ENCODE results near the gene IRGQ.
A peak's percentile ranks its signal among the peaks of the same experiment; 100 is the strongest.

IRGQ gene

DNA sequence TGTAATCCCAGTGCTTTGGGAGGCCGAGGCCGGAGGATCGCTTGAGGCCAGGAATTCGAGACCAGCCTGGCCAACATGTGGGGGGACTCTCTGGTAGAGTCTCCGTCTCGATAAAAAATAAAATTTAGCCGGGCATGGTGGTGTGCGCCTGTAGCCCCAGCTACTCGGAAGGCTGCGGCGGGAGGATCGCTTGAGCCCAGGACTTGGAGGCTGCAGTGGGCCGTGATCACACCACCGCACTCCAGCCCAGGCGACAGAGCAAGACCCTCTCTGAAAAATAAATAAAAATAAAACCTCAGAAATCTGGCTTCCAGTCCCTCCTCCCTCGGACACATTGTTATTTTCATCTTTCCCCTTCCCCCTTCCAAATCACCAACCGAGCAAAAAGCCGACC, 332 bp downstream of the IRGQ start (continued):
- TF ChIP-seq, protein P1, sequence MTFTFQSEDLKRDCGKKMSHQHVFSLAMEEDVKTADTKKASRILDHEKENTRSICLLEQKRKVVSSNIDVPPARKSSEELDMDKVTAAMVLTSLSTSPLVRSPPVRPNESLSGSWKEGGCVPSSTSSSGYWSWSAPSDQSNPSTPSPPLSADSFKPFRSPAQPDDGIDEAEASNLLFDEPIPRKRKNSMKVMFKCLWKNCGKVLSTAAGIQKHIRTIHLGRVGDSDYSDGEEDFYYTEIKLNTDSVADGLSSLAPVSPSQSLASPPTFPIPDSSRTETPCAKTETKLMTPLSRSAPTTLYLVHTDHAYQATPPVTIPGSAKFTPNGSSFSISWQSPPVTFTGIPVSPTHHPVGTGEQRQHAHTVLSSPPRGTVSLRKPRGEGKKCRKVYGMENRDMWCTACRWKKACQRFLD (tag by site-specific recombination; IDR thresholded peaks at IDR 0.05): no peak
- TF ChIP-seq, protein P2, sequence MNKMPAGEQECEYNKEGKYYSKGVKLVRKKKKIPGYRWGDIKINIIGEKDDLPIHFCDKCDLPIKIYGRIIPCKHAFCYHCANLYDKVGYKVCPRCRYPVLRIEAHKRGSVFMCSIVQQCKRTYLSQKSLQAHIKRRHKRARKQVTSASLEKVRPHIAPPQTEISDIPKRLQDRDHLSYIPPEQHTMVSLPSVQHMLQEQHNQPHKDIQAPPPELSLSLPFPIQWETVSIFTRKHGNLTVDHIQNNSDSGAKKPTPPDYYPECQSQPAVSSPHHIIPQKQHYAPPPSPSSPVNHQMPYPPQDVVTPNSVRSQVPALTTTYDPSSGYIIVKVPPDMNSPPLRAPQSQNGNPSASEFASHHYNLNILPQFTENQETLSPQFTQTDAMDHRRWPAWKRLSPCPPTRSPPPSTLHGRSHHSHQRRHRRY (tag by site-specific recombination; IDR thresholded peaks at IDR 0.05): peak; percentile 53; the same call in 1 of the 2 replicates
- TF ChIP-seq SCRT2 (tag by site-specific recombination; IDR thresholded peaks at IDR 0.05) (peak; percentile 59; the same call in 1 of the 2 replicates), MZF1 (tag by site-specific recombination; IDR thresholded peaks at IDR 0.05; ENCODE audit: borderline replicate concordance) (0 out of 2 replicates have a peak, but pooled peaks have one; percentile 11), ZNF561 (tag by site-specific recombination; IDR thresholded peaks at IDR 0.05; ENCODE audit: borderline replicate concordance) (peak; percentile 11; the same call in 1 of the 2 replicates), ZNF202 (tag by site-specific recombination; IDR thresholded peaks at IDR 0.05; ENCODE audit: borderline replicate concordance) (no peak), ZNF548 (tag by site-specific recombination; IDR thresholded peaks at IDR 0.05) (0 out of 2 replicates have a peak, but pooled peaks have one; percentile 41), ZFP3 (tag by site-specific recombination; IDR thresholded peaks at IDR 0.05; ENCODE audit: low read depth) (peak; percentile 85), RBAK (tag by site-specific recombination; IDR thresholded peaks at IDR 0.05) (peak; percentile 26; the same call in 1 of the 2 replicates), ZNF2 (tag by site-specific recombination; IDR thresholded peaks at IDR 0.05) (peak; percentile 77), ZNF837 (tag by site-specific recombination; IDR thresholded peaks at IDR 0.05) (no peak), ZNF324 (tag by site-specific recombination; IDR thresholded peaks at IDR 0.05) (peak; percentile 59), ZNF843 (tag by site-specific recombination; IDR thresholded peaks at IDR 0.05) (0 out of 2 replicates have a peak, but pooled peaks have one; percentile 34), ZNF121 (tag by site-specific recombination; IDR thresholded peaks at IDR 0.05) (peak; percentile 67), ZNF510 (tag by site-specific recombination; IDR thresholded peaks at IDR 0.05; ENCODE audit: insufficient replicate concordance) (no peak)
- TF ChIP-seq, protein P3, sequence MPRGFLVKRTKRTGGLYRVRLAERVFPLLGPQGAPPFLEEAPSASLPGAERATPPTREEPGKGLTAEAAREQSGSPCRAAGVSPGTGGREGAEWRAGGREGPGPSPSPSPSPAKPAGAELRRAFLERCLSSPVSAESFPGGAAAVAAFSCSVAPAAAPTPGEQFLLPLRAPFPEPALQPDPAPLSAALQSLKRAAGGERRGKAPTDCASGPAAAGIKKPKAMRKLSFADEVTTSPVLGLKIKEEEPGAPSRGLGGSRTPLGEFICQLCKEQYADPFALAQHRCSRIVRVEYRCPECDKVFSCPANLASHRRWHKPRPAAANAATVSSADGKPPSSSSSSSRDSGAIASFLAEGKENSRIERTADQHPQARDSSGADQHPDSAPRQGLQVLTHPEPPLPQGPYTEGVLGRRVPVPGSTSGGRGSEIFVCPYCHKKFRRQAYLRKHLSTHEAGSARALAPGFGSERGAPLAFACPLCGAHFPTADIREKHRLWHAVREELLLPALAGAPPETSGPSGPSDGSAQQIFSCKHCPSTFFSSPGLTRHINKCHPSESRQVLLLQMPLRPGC (tag by site-specific recombination; IDR thresholded peaks at IDR 0.05): 0 out of 2 replicates have a peak, but pooled peaks have one; percentile 11

DNA sequence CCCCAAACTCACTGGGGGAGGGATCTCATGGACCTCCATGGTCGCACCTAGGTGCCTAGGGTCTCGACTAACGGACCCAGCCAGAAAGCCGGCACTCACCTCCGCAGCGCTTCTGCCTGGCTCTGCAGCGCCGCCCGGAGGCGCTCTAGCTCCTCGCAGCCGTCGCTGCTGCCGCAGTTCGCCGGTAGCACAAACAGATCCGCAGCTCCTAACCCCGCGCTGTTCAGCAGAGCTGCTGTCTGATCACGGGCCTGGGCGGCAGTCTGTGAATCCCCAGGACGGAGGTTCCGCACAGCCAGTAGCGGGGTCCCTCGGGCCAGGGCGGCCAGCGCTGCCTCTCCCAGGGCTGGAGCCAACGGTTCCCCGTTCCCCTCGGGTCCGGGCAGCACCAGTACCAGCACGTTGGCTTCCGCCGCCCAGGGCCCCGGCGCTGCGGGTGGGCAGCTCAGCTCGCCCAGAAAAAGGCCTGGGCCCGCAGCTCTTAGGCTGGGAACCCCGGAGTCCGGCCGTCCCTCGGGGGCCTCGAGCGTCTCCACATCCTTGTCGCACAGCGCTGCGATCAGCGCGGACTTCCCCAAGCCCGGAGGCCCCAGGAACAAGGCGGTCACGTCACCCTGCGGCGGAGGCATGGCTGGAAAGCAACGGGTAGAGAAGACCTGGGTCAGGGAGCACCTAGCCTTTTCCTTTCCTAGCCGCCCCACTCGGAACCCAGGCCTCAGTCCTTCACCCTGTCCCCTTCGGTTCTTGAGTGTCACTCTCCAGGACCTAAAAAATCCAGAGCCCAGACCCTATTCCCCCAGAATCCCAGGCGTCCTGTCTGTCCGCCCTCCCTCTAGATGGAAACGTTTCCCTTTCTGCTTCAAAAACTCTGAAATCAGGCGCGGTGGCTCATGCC, 977 bp downstream of the IRGQ start:
- Histone ChIP-seq H3K9me3 (ENCODE audit: control insufficient read depth, insufficient read depth, low read depth, low read length) (no peaks in the 10 kb centered on the region), H3K4me1 (ENCODE audit: control insufficient read depth, insufficient read depth, low read length) (peaks cover 24% of the 10 kb centered on the region), H3K27ac (ENCODE audit: extremely low read depth, low read depth, low read length) (peak overlapping the region; percentile 95), H3K36me3 (ENCODE audit: control insufficient read depth in 2 of 2, insufficient read depth in 1 of 2, low read length in 2 of 2) (peaks cover 52 to 70% of the 10 kb centered on the region in 2 experiments), H3K4me3 (ENCODE audit: low read depth, low read length) (peak overlapping the region; percentile 45)
- ChIA-PET CTCF (interaction anchor here (0.6 to 6.1 kb wide), 67 partner anchors 8 to 499 kb away, joined by 3 to 91 read pairs (median 5); partner anchors contain the start of genes ETHE1, PLAUR, XRCC1 and ZNF224), POLR2A (interaction anchor here (0.6 to 4.1 kb wide), 21 partner anchors 8 to 160 kb away, joined by 3 to 49 read pairs (median 4); partner anchors contain the start of genes PINLYP, SMG9, XRCC1 and ZNF575)
- TF ChIP-seq, protein P4, sequence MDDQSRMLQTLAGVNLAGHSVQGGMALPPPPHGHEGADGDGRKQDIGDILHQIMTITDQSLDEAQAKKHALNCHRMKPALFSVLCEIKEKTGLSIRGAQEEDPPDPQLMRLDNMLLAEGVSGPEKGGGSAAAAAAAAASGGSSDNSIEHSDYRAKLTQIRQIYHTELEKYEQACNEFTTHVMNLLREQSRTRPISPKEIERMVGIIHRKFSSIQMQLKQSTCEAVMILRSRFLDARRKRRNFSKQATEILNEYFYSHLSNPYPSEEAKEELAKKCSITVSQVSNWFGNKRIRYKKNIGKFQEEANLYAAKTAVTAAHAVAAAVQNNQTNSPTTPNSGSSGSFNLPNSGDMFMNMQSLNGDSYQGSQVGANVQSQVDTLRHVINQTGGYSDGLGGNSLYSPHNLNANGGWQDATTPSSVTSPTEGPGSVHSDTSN (CRISPR knock-in tag; IDR thresholded peaks at IDR 0.05): peak; percentile 65; the same call in 1 of the 2 replicates
- TF ChIP-seq ZNF658 (tag by site-specific recombination; IDR thresholded peaks at IDR 0.05) (no peak), ZFP37 (tag by site-specific recombination; IDR thresholded peaks at IDR 0.05) (no peak), ZNF146 (tag by site-specific recombination; IDR thresholded peaks at IDR 0.05) (no peak), ZBTB20 (tag by site-specific recombination; IDR thresholded peaks at IDR 0.05) (peak; percentile 73), ZNF19 (tag by site-specific recombination; IDR thresholded peaks at IDR 0.05; ENCODE audit: low read depth) (no peak), ZNF792 (tag by site-specific recombination; IDR thresholded peaks at IDR 0.05) (no peak), BCL11A (tag by site-specific recombination; IDR thresholded peaks at IDR 0.05; ENCODE audit: low read depth) (no peak), ZNF239 (tag by site-specific recombination; IDR thresholded peaks at IDR 0.05) (no peak), ZNF654 (tag by site-specific recombination; IDR thresholded peaks at IDR 0.05; ENCODE audit: low read depth) (peak; percentile 57), ZBTB48 (tag by site-specific recombination; IDR thresholded peaks at IDR 0.05) (no peak), ZNF777 (tag by site-specific recombination; IDR thresholded peaks at IDR 0.05; ENCODE audit: borderline replicate concordance) (0 out of 2 replicates have a peak, but pooled peaks have one; percentile 23), WT1 (tag by site-specific recombination; IDR thresholded peaks at IDR 0.05) (0 out of 2 replicates have a peak, but pooled peaks have one; percentile 15)
- TF ChIP-seq, protein P5, sequence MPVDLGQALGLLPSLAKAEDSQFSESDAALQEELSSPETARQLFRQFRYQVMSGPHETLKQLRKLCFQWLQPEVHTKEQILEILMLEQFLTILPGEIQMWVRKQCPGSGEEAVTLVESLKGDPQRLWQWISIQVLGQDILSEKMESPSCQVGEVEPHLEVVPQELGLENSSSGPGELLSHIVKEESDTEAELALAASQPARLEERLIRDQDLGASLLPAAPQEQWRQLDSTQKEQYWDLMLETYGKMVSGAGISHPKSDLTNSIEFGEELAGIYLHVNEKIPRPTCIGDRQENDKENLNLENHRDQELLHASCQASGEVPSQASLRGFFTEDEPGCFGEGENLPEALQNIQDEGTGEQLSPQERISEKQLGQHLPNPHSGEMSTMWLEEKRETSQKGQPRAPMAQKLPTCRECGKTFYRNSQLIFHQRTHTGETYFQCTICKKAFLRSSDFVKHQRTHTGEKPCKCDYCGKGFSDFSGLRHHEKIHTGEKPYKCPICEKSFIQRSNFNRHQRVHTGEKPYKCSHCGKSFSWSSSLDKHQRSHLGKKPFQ (tag by site-specific recombination; IDR thresholded peaks at IDR 0.05): no peak
